SK-N-SH treated with all-trans-retinoic acid at 6 μM for 48 hours (cell line): ENCODE results near the gene EDARADD.

Source experiments
- BACH2 ChIP-seq: fragments of 250-450 bp; sonication (Bioruptor Pico); IDR thresholded peaks from 2 replicates; pipeline ENCODE4 v1.9.0; 2021; ENCODE audit warnings: mild to moderate bottlenecking, borderline replicate concordance
- CREB5 ChIP-seq: fragments of 250-450 bp; sonication (Bioruptor Pico); IDR thresholded peaks from 2 replicates; pipeline ENCODE4 v1.5.1; 2020; ENCODE audit warnings: low read depth, mild to moderate bottlenecking, moderate library complexity

- no peak for TF ChIP-seq BACH2 (CRISPR knock-in tag)
- no peak for TF ChIP-seq CREB5 (CRISPR knock-in tag)
These were observed 42.1 kb upstream of the EDARADD start for GRCh38 chr1:236351875-236352573.
